K562 (cell line): ENCODE measurements around the gene TENT4A. TPM values are rescaled to one million over a fixed set of nuclear protein-coding genes. Genes with fewer than 3 reads are reported as not detected.

Experiments
- ATAC-seq: fragments of 200-7000 bp; cut with Tn5 transposase; 3 replicates; pipeline ENCODE4 v1.9.1; 2020; ENCODE audit warnings: moderate library complexity
- BruUV-seq: library from RNA; stranded (reverse); fragments of 400-500 nt; replicated peaks from 2 replicates; lab custom pipeline; 2021; lab: Mats Ljungman, UMichigan
- CTCF ChIA-PET: fragments of 300-600 bp; formaldehyde crosslinking; extraction: SDS; loops from one replicate; lab custom pipeline; 2021; ENCODE audit warnings: low intra/inter-chr PET ratio; lab: Yijun Ruan, JAX
- POLR2A ChIA-PET: fragments of 300-600, 350-650 bp; sonication (Branson Sonifier 250); formaldehyde crosslinking; extraction: SDS; loops from one replicate; lab custom pipeline; 2021; ENCODE audit warnings: antibody characterized with exemption, inconsistent platforms; lab: Yijun Ruan, JAX
- DNase-seq, 4 experiments: peaks; one replicate each; pipeline versions ENCODE4 v3.0.0 to v3.0.0-alpha.2; 2011 to 2018; ENCODE audit warnings: low spot score in 3 of 4, mixed read lengths in 3 of 4; ENCODE audit errors: extremely low read depth in 1 of 4
- FAIRE-seq: peaks from 2 replicates; lab custom pipeline; 2011; peaks lifted over from hg19 to GRCh38; lab: Jason Lieb, UNC
- H2AFZ ChIP-seq: 2 replicates; pipeline ENCODE4 v1.6.0; 2011; ENCODE audit warnings: low read depth, low read length, control low read depth, inconsistent platforms
- H3K27ac ChIP-seq: fragments of 200-600 bp; 3 replicates; pipeline ENCODE4 v1.8.0; 2011; ENCODE audit warnings: low read depth, mild to moderate bottlenecking, control low read depth, inconsistent platforms, low read length, moderate library complexity, mixed read lengths; ENCODE audit errors: extremely low read depth
- H3K27me3 ChIP-seq, 2 experiments: fragments of 300-600 bp in 1 of 2; 2 replicates in 1 of 2; 3 replicates in 1 of 2; pipeline versions ENCODE4 v1.6.0 to v1.8.0; 2011; ENCODE audit warnings: inconsistent platforms in 2 of 2, low read length in 2 of 2, mild to moderate bottlenecking in 1 of 2, mixed read lengths in 1 of 2, moderate library complexity in 1 of 2; ENCODE audit not compliant: control insufficient read depth in 2 of 2, insufficient read depth in 2 of 2
- H3K36me3 ChIP-seq: fragments of 300-600 bp; 3 replicates; pipeline ENCODE4 v1.8.0; 2011; ENCODE audit warnings: mild to moderate bottlenecking, low read length, inconsistent platforms; ENCODE audit not compliant: control insufficient read depth, insufficient read depth
- H3K4me1 ChIP-seq, 2 experiments: fragments of 200-600 bp in 1 of 2; replicated peaks in 1 of 2; 2 replicates in 1 of 2; 3 replicates in 1 of 2; pipeline versions ENCODE4 v1.5.1 to v1.8.0; 2011; ENCODE audit warnings: inconsistent platforms in 2 of 2, low read length in 2 of 2, mild to moderate bottlenecking in 1 of 2, mixed read lengths in 1 of 2, moderate library complexity in 1 of 2; ENCODE audit not compliant: control insufficient read depth in 2 of 2, insufficient read depth in 2 of 2
- H3K4me2 ChIP-seq: 2 replicates; pipeline ENCODE4 v1.6.1; 2011; ENCODE audit warnings: low read length, control low read depth, inconsistent platforms, mixed read lengths; ENCODE audit not compliant: insufficient read depth
- H3K4me3 ChIP-seq: fragments of 200-600 bp; sonication (generic), shearing (Covaris generic); 2 replicates; pipeline ENCODE4 v1.5.1; 2016; ENCODE audit warnings: control low read depth, inconsistent platforms
- H3K79me2 ChIP-seq: fragments of 200-600 bp; 3 replicates; pipeline ENCODE4 v1.8.0; 2011; ENCODE audit warnings: low read length, inconsistent platforms; ENCODE audit not compliant: control insufficient read depth, insufficient read depth
- H3K9ac ChIP-seq, 2 experiments: 2 replicates each; pipeline versions ENCODE4 v1.6.0 to v1.6.1; 2011; ENCODE audit warnings: low read depth in 2 of 2, low read length in 2 of 2, control low read depth in 1 of 2, inconsistent platforms in 1 of 2, mild to moderate bottlenecking in 1 of 2, mixed read lengths in 1 of 2; ENCODE audit not compliant: insufficient read depth in 1 of 2
- H3K9me1 ChIP-seq: one replicate; pipeline ENCODE4 v1.6.0; 2011; ENCODE audit warnings: inconsistent platforms, mild to moderate bottlenecking, low read length, moderate library complexity; ENCODE audit not compliant: control insufficient read depth, insufficient read depth
- H3K9me3 ChIP-seq: replicated peaks from 2 replicates; pipeline ENCODE4 v1.5.1; 2011; ENCODE audit warnings: low read depth, low read length, inconsistent platforms; ENCODE audit not compliant: control insufficient read depth, insufficient read depth
- H4K20me1 ChIP-seq: replicated peaks from 2 replicates; pipeline ENCODE4 v1.6.1; 2011; ENCODE audit warnings: low read length, inconsistent platforms, mixed read lengths; ENCODE audit not compliant: control insufficient read depth, insufficient read depth
- CHD2 ChIP-seq: IDR thresholded peaks from 2 replicates; pipeline ENCODE4 v1.6.1; 2011; ENCODE audit warnings: low read depth, low read length
- CHD4 ChIP-seq: fragments of 200-600 bp; sonication (generic); IDR thresholded peaks from 3 replicates; pipeline ENCODE4 v1.6.1; 2012; ENCODE audit warnings: low read depth, mild to moderate bottlenecking, mixed read lengths, low read length, inconsistent platforms; ENCODE audit not compliant: insufficient read depth, insufficient replicate concordance, poor library complexity, severe bottlenecking
- ESRRA ChIP-seq: fragments of 450-650 bp; IDR thresholded peaks from 2 replicates; pipeline ENCODE4 v1.6.1; 2014; ENCODE audit warnings: low read depth, mild to moderate bottlenecking, moderate library complexity, borderline replicate concordance
- IRF2 ChIP-seq: sonication (generic); formaldehyde crosslinking; IDR thresholded peaks from 2 replicates; pipeline ENCODE4 v1.8.1; 2022; ENCODE audit warnings: mild to moderate bottlenecking, missing genetic modification reagents
- KDM5B ChIP-seq: fragments of 200-600 bp; sonication (generic); IDR thresholded peaks from 2 replicates; pipeline ENCODE4 v1.6.1; 2012; ENCODE audit warnings: low read depth, mild to moderate bottlenecking, moderate library complexity, low read length, control low read depth, inconsistent platforms; ENCODE audit not compliant: insufficient replicate concordance
- KLF6 ChIP-seq: fragments of 250-450 bp; sonication (Bioruptor Pico); IDR thresholded peaks from 2 replicates; pipeline ENCODE4 v1.4.0; 2020; ENCODE audit warnings: mild to moderate bottlenecking, moderate library complexity, borderline replicate concordance
- MECOM ChIP-seq: fragments of 250-450 bp; sonication (Bioruptor Pico); IDR thresholded peaks from 2 replicates; pipeline ENCODE4 v1.8.0; 2022; ENCODE audit warnings: inconsistent platforms
- MEF2A ChIP-seq: IDR thresholded peaks from 2 replicates; pipeline ENCODE4 v1.6.1; 2011; ENCODE audit warnings: low read depth, mild to moderate bottlenecking, low read length, moderate library complexity; ENCODE audit not compliant: control insufficient read depth
- NFYB ChIP-seq: IDR thresholded peaks from 2 replicates; pipeline ENCODE4 v1.6.1; 2011; ENCODE audit warnings: mild to moderate bottlenecking, moderate library complexity; ENCODE audit not compliant: insufficient read length; ENCODE audit errors: extremely low read depth
- POLR3G ChIP-seq: IDR thresholded peaks from 2 replicates; pipeline ENCODE4 v1.6.1; 2011; ENCODE audit not compliant: insufficient read length, insufficient replicate concordance; ENCODE audit errors: extremely low read depth
- PURB ChIP-seq: sonication (generic); formaldehyde crosslinking; IDR thresholded peaks from 2 replicates; pipeline ENCODE4 v1.9.0; 2021; ENCODE audit warnings: low read depth, mild to moderate bottlenecking, missing genetic modification reagents
- SMARCA5 ChIP-seq: fragments of 450-650 bp; IDR thresholded peaks from 2 replicates; pipeline ENCODE4 v1.6.1; 2016
- SUPT5H ChIP-seq: fragments of 450-650 bp; IDR thresholded peaks from 2 replicates; pipeline ENCODE4 v1.6.1; 2016
- TAF1 ChIP-seq: IDR thresholded peaks from 2 replicates; pipeline ENCODE4 v1.6.1; 2011; ENCODE audit warnings: mild to moderate bottlenecking, low read length, moderate library complexity; ENCODE audit not compliant: insufficient read depth, control insufficient read depth, severe bottlenecking; ENCODE audit errors: extremely low read depth
- TSC22D4 ChIP-seq: fragments of 450-650 bp; IDR thresholded peaks from 2 replicates; pipeline ENCODE4 v1.6.1; 2016; ENCODE audit warnings: missing genetic modification characterization, missing biosample characterization, control low read depth
- TSHZ1 ChIP-seq: fragments of 250-450 bp; sonication (Bioruptor Pico); IDR thresholded peaks from 2 replicates; pipeline ENCODE4 v1.4.0; 2020; ENCODE audit warnings: mild to moderate bottlenecking, moderate library complexity
- U2AF1 ChIP-seq: fragments of 200-400 bp; formaldehyde crosslinking; optimal IDR thresholded peaks from 2 replicates; pipeline ENCODE3; 2017; ENCODE audit warnings: mild to moderate bottlenecking, low read depth, low read length, moderate library complexity
- ZNF146 ChIP-seq: IDR thresholded peaks from one replicate; pipeline ENCODE4 v1.6.1; 2018; ENCODE audit warnings: missing compliant biosample characterization; ENCODE audit not compliant: unreplicated experiment
- WGBS: fragments of 100-300 bp; shearing (Covaris generic); methylation state at CpG from one replicate; pipeline ENCODE4 v1.1.6; 2016; ENCODE audit warnings: low coverage, mixed read lengths; ENCODE audit not compliant: insufficient coverage; ENCODE audit errors: missing lambda C conversion rate; 5-methylcytosine and 5-hydroxymethylcytosine counted together
- in situ Hi-C: fragments of 300-500 bp; cut with MboI; formaldehyde crosslinking; loops from 4 replicates; pipeline ENCODE4 v1.15.0; 2018; ENCODE audit warnings: inconsistent platforms, mixed read lengths
- intact Hi-C: fragments of 100-400 bp; cut with micrococcal nuclease; formaldehyde crosslinking; loops from 2 replicates; pipeline ENCODE4 v1.14.2; 2022
- polyA plus RNA-seq, 8 experiments: library from polyadenylated mRNA; depleted of rRNA in 4 of 8; stranded (reverse) in 5 of 8; unstranded in 3 of 8; fragments of >200 nt; fragmentation: Nextera tagmentation in 2 of 8; fragmentation: Illumina TruSeq in 1 of 8; extraction: Ambion mirVana in 2 of 8; extraction: Trizol in 1 of 8; gene quantifications; 2 replicates each; pipeline versions ENCODE4 v1.2.1 to v1.2.3, GENCODE V29; 2011 to 2014; ENCODE audit warnings: inconsistent platforms in 1 of 8, missing spikeins in 1 of 8
- total RNA-seq, 7 experiments: library from RNA; depleted of rRNA in 6 of 7; stranded (reverse); fragments of >200 nt in 6 of 7; fragmentation: Illumina TruSeq in 2 of 7; extraction: Trizol in 2 of 7; gene quantifications; 2 replicates each; pipeline versions ENCODE4 v1.2.1 to v1.2.3, GENCODE V29; 2011 to 2021; ENCODE audit warnings: low replicate concordance in 1 of 7

The TENT4A gene
- total and polyA plus RNA-seq, 9 of the 15 experiments (the other 6 are each of a cell fraction or from before 2014, with no cell fraction given): 1.3 to 27.3 (median 13.0) TPM

GRCh38 chr5:6725421-6725820 lies 12.2 kb downstream of the TENT4A start:
- POLR2A ChIA-PET: interaction anchor here (0.6 to 0.7 kb wide), 6 partner anchors 19 to 196 kb away, joined by 3 read pairs; partner anchors contain the start of gene SRD5A1

More at GRCh38 chr5:6725421-6725820, 12.2 kb downstream of the TENT4A start:
- Histone ChIP-seq H3K4me1 (peaks cover 11 to 19% of the 10 kb centered on the region in 2 experiments; a peak in 4 of 5 replicates), H3K9ac (no peak overlapping the region), H3K4me3 (no peak overlapping the region), H4K20me1 (peaks cover 70% of the 10 kb centered on the region), H3K4me2 (no peak overlapping the region), H3K27ac (no peak overlapping the region), H2AFZ (no peak overlapping the region), H3K36me3 (peaks cover 69% of the 10 kb centered on the region; the same call in 2 of the 3 replicates), H3K79me2 (peaks cover 98% of the 10 kb centered on the region), H3K27me3 (no peaks in the 10 kb centered on the region), H3K9me3 (no peaks in the 10 kb centered on the region), H3K9me1 (peaks cover 19% of the 10 kb centered on the region)
- intact Hi-C loops (no loop called here), in situ Hi-C loops (loop anchor here (25.0 kb wide), 1 partner anchor 1238 kb away; no protein-coding TSS in a partner anchor)
- CTCF ChIA-PET: no interaction called here
- no peak for ATAC-seq
- BruUV-seq: no TSS peak
- no peak for DNase-seq
- TF ChIP-seq KDM5B: no peak
- TF ChIP-seq PURB: no peak
- no peak for TF ChIP-seq U2AF1
- no peak for TF ChIP-seq MEF2A
- TF ChIP-seq TAF1: no peak
- TF ChIP-seq KLF6: no peak
- TF ChIP-seq IRF2 (CRISPR knock-in tag): no peak
- TF ChIP-seq CHD2: no peak
- no peak for TF ChIP-seq ZNF146
- no peak for TF ChIP-seq CHD4
- no peak for TF ChIP-seq SUPT5H
- TF ChIP-seq NFYB: no peak
- TF ChIP-seq SMARCA5: no peak
- TF ChIP-seq POLR3G: no peak
- TF ChIP-seq TSHZ1 (CRISPR knock-in tag): no peak
- no peak for TF ChIP-seq ESRRA
- no peak for TF ChIP-seq TSC22D4
- no peak for TF ChIP-seq MECOM
- no peak for FAIRE-seq
- WGBS: 76% methylated on average over 4 of the region's 4 CpGs
